ENCODE measurements around the gene IL36G. TPM values are rescaled to one million over a fixed set of nuclear protein-coding genes. Genes with fewer than 3 reads are reported as not detected.

Gene IL36G
- total and polyA plus RNA-seq, 4 donors: 0.12 to 0.26 (median 0.14) TPM; not detected in 1

Small RNA genes within 50 kb of the gene (small RNA-seq; reads per million reads assigned to genes)
- not detected for gene HMGN2P23 (ENCODE audit: low replicate concordance)

Other genes starting within 250 kb of the IL36G start
- 1 to 10 TPM in 1 of 2 donors, under 1 TPM in 1; 0.58 to 4.0 TPM for gene CKAP2L, start 213.4 kb upstream of the IL36G start, total RNA-seq
- gene CKAP2L, start 213.4 kb upstream of the IL36G start, polyA plus RNA-seq: under 1 TPM; 0.48 to 0.63 TPM
- gene IL1A, start 193.5 kb upstream of the IL36G start, total RNA-seq: 1 to 10 TPM; 1.3 to 3.5 TPM
- gene IL1A, start 193.5 kb upstream of the IL36G start, polyA plus RNA-seq: 10 to 100 TPM in 1 of 2 donors, 1 to 10 TPM in 1; 1.1 to 15.5 TPM
- 10 to 100 TPM in 1 of 2 donors, 1 to 10 TPM in 1; 3.8 to 19.9 TPM for gene IL1B, start 141.2 kb upstream of the IL36G start, total RNA-seq
- 100 to 1,000 TPM in 1 of 2 donors, 1 to 10 TPM in 1; 6.5 to 482 TPM for gene IL1B, start 141.2 kb upstream of the IL36G start, polyA plus RNA-seq
- gene IL37, start 66.8 kb upstream of the IL36G start, total RNA-seq: not detected
- gene IL37, start 66.8 kb upstream of the IL36G start, polyA plus RNA-seq: 1 to 10 TPM in 1 of 2 donors, not detected in 1; 1.4 TPM
- not detected for gene IL36A, start 27.5 kb downstream of the IL36G start, total RNA-seq
- gene IL36A, start 27.5 kb downstream of the IL36G start, polyA plus RNA-seq: not detected
- not detected for gene IL36B, start 74.9 kb downstream of the IL36G start, total RNA-seq
- gene IL36B, start 74.9 kb downstream of the IL36G start, polyA plus RNA-seq: under 1 TPM in 1 of 2 donors, not detected in 1; 0.05 TPM
- gene IL36RN, start 81.2 kb downstream of the IL36G start, total RNA-seq: under 1 TPM in 1 of 2 donors, not detected in 1; 0.09 TPM
- under 1 TPM in 1 of 2 donors, not detected in 1; 0.01 TPM for gene IL36RN, start 81.2 kb downstream of the IL36G start, polyA plus RNA-seq
- not detected for gene IL1F10, start 90.0 kb downstream of the IL36G start, total RNA-seq
- not detected for gene IL1F10, start 90.0 kb downstream of the IL36G start, polyA plus RNA-seq
- 10 to 100 TPM; 15.2 to 18.2 TPM for gene IL1RN, start 149.6 kb downstream of the IL36G start, total RNA-seq
- gene IL1RN, start 149.6 kb downstream of the IL36G start, polyA plus RNA-seq: 100 to 1,000 TPM in 1 of 2 donors, 1 to 10 TPM in 1; 9.6 to 850 TPM
- gene PSD4, start 196.0 kb downstream of the IL36G start, total RNA-seq: 10 to 100 TPM; 29.6 to 48.1 TPM
- gene PSD4, start 196.0 kb downstream of the IL36G start, polyA plus RNA-seq: 10 to 100 TPM; 20.9 to 28.5 TPM